MM.1S (cell line): Measurements from ENCODE around the gene HYAL1.

Experiments used
- EZH2 ChIP-seq: fragments of 300-600 bp; sonication (generic); optimal IDR thresholded peaks from 2 replicates; pipeline ENCODE3; 2017; ENCODE audit warnings: low read depth, mild to moderate bottlenecking, antibody characterized with exemption, low read length, mixed read lengths
- TF ChIP-seq, protein P1 (sequence below): fragments of 300-600 bp; sonication (generic); IDR thresholded peaks from 2 replicates; pipeline ENCODE4 v1.5.1; 2016; ENCODE audit warnings: antibody characterized with exemption, low read length, mixed read lengths

DNA sequence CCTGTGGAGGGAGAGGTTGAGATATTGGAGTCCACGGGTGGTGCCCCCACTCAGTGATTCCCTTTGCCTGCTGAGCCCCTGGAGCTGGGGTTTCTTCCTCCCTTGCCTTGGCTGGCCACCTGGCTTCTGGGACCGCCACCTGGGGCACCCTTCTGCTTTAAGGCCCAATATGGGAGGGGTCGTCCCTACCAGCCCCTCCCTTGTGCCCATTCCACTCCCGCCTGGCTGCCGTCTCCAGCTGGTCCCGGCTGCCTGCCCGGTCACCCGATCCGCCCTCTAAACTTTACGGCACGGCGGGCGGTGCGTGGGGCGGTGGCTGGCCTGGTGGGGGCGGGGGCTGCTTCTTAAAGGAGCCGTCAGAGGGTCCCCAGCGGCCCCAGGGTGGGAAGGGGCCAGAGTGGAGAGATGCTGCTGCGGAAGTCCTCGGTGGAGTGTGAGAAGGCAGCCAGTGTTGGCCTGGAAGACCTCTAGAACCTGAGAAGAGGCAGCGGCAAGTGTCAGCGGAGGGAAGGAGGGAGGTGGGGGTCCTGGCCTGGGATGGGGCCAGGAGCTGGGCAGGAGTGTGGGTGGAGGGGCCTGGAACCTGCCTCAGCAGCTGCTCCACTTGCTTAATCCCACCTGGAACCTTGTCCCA is 36.0 kb downstream of the HYAL1 start:
- TF ChIP-seq, protein P1, sequence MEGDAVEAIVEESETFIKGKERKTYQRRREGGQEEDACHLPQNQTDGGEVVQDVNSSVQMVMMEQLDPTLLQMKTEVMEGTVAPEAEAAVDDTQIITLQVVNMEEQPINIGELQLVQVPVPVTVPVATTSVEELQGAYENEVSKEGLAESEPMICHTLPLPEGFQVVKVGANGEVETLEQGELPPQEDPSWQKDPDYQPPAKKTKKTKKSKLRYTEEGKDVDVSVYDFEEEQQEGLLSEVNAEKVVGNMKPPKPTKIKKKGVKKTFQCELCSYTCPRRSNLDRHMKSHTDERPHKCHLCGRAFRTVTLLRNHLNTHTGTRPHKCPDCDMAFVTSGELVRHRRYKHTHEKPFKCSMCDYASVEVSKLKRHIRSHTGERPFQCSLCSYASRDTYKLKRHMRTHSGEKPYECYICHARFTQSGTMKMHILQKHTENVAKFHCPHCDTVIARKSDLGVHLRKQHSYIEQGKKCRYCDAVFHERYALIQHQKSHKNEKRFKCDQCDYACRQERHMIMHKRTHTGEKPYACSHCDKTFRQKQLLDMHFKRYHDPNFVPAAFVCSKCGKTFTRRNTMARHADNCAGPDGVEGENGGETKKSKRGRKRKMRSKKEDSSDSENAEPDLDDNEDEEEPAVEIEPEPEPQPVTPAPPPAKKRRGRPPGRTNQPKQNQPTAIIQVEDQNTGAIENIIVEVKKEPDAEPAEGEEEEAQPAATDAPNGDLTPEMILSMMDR: no peak
- no peak for TF ChIP-seq EZH2
